Osteoblast (primary cell): ENCODE measurements around the gene COL1A1. TPM values are rescaled to one million over a fixed set of nuclear protein-coding genes. Genes with fewer than 3 reads are reported as not detected.

Source experiments
- DNase-seq: peaks from one replicate; pipeline ENCODE4 v3.0.0; 2011; ENCODE audit warnings: low spot score, mixed read lengths; ENCODE audit not compliant: insufficient read length; ENCODE audit errors: missing footprints
- H2AFZ ChIP-seq: 2 replicates; pipeline ENCODE4 v1.6.0; 2011; ENCODE audit warnings: mild to moderate bottlenecking, low read length
- H3K27ac ChIP-seq: 2 replicates; pipeline ENCODE4 v1.5.1; 2011; ENCODE audit warnings: mild to moderate bottlenecking, low read depth, low read length, moderate library complexity
- H3K27me3 ChIP-seq: 2 replicates; pipeline ENCODE4 v1.6.0; 2012; ENCODE audit warnings: mild to moderate bottlenecking, control low read depth, inconsistent platforms, low read length, moderate library complexity; ENCODE audit not compliant: insufficient read depth
- H3K36me3 ChIP-seq: 2 replicates; pipeline ENCODE4 v1.5.1; 2011; ENCODE audit warnings: mild to moderate bottlenecking, low read length, control low read depth, moderate library complexity; ENCODE audit not compliant: insufficient read depth
- H3K4me1 ChIP-seq: 2 replicates; pipeline ENCODE4 v1.5.1; 2011; ENCODE audit warnings: mild to moderate bottlenecking, low read length, control low read depth, moderate library complexity; ENCODE audit not compliant: insufficient read depth
- H3K4me2 ChIP-seq: 2 replicates; pipeline ENCODE4 v1.6.0; 2011; ENCODE audit warnings: mild to moderate bottlenecking, low read length; ENCODE audit not compliant: insufficient read depth
- H3K4me3 ChIP-seq: fragments of 200-600 bp; sonication (generic); 3 replicates; pipeline ENCODE4 v1.5.1; 2012; ENCODE audit warnings: mild to moderate bottlenecking, low read length, inconsistent platforms; ENCODE audit not compliant: insufficient read depth
- H3K79me2 ChIP-seq: 2 replicates; pipeline ENCODE4 v1.6.0; 2012; ENCODE audit warnings: mild to moderate bottlenecking, low read length, control low read depth, inconsistent platforms; ENCODE audit not compliant: insufficient read depth
- H3K9me3 ChIP-seq: 2 replicates; pipeline ENCODE4 v1.5.1; 2011; ENCODE audit warnings: low read depth, low read length, control low read depth
- H4K20me1 ChIP-seq: 2 replicates; pipeline ENCODE4 v1.6.0; 2012; ENCODE audit warnings: mild to moderate bottlenecking, low read length, control low read depth; ENCODE audit not compliant: insufficient read depth
- total RNA-seq: library from RNA; depleted of rRNA; stranded (reverse); fragments of >200 nt; gene quantifications from 2 replicates; pipeline ENCODE4 v1.2.3, GENCODE V29; 2012
- TF ChIP-seq, protein P1 (sequence below): IDR thresholded peaks from 2 replicates; pipeline ENCODE4 v1.5.1; 2011; ENCODE audit warnings: mild to moderate bottlenecking, low read depth, low read length, moderate library complexity; ENCODE audit errors: extremely low read depth

The COL1A1 gene
- total RNA-seq, 1 donor: 8,987 TPM

DNA sequence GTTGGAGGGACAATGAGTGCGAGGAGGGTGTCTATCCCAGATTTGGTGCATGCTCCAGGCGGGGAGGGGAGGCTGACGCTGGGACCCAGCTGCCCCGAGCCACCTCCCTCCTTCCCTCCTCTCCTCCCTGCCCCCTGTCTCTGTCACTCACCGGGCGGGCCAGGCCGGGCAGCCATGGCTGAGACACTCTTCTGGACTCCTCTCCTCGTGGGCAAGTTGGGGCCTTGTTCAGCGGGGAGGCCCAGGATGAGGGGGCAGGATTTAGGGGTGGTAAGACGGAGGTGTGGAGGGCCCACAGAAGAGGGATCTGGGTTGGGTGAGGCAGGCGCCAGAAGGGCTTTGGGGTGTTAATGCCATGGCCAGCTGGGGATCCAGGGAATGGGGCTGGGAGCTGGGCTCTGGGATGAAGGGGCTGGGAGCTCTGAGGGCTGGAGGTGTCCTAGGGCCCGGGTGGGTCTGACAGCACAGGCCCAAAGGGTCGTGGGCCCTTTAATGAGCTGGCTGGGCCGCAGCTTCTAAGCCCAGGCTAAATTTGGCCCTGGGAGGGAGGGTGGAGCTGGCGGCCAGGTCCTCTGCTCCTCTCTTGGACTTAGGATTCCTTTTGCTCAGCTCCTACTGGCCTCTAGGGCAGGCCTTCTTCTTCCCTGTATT lies 35.4 kb downstream of the COL1A1 start, which contains the start of gene SGCA:
Gene SGCA (plus strand): TSS at position 139 of the 651 bp plus-strand sequence. CDS start 36 bp downstream, at position 175.
- TF ChIP-seq, protein P1, sequence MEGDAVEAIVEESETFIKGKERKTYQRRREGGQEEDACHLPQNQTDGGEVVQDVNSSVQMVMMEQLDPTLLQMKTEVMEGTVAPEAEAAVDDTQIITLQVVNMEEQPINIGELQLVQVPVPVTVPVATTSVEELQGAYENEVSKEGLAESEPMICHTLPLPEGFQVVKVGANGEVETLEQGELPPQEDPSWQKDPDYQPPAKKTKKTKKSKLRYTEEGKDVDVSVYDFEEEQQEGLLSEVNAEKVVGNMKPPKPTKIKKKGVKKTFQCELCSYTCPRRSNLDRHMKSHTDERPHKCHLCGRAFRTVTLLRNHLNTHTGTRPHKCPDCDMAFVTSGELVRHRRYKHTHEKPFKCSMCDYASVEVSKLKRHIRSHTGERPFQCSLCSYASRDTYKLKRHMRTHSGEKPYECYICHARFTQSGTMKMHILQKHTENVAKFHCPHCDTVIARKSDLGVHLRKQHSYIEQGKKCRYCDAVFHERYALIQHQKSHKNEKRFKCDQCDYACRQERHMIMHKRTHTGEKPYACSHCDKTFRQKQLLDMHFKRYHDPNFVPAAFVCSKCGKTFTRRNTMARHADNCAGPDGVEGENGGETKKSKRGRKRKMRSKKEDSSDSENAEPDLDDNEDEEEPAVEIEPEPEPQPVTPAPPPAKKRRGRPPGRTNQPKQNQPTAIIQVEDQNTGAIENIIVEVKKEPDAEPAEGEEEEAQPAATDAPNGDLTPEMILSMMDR: no peak
- Histone ChIP-seq H3K79me2 (no peaks in the 10 kb centered on the region), H3K4me2 (no peak within 1 kb of the TSS), H3K27me3 (no peaks in the 10 kb centered on the region), H3K9me3 (no peaks in the 10 kb centered on the region), H3K4me1 (peaks cover 7% of the 10 kb centered on the region), H2AFZ (no peak within 1 kb of the TSS), H3K27ac (no peak within 1 kb of the TSS), H3K36me3 (no peaks in the 10 kb centered on the region), H3K4me3 (no peak within 1 kb of the TSS), H4K20me1 (no peaks in the 10 kb centered on the region)
- DNase-seq: peak; percentile 27

DNA sequence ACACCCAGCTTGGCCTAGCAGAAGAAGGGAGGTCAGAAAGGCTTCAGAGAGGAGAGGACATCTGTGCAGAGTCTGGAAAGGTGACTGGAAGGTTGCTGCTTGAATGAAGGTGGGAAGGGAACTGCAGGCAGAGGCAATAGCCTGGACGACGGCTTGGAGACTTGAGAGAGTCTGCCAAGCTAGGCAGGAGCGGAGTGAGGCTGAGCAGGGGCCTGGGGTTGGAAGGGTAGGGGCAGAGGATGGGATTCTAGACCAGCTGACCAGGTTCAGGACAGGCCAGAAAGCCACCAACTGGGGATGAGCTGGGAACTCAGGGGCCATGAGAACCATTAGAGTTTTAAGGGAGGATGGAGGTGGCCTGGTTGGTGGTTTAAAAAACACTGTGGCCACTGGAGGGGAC lies 36.0 kb downstream of the COL1A1 start:
- H3K4me1 ChIP-seq: peaks cover 11% of the 10 kb centered on the region

DNA sequence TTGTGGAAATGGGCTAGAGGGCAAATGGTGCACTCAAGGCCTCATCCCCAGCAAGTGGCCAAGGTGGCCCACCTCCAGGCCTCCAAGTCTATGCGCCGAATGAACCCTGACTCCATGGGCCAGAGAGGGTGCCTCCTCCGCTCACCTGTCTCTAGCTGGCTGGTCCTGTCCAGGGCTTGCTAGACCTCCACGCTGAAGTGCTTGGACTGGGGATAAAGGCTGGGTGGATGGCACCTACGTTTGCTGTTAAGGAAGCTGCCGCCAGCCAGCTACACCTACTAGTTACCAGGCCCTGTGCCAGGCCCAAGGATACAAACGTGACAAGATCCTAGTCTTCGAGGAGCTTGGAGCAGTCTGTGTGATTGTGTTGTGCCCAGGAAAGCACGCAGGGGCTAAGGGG lies 36.4 kb downstream of the COL1A1 start:
- H3K9me3 ChIP-seq: no peaks in the 10 kb centered on the region
- TF ChIP-seq, protein P1: no peak
- H3K4me3 ChIP-seq: no peak overlapping the region
- H3K4me2 ChIP-seq: no peak overlapping the region
- H3K27me3 ChIP-seq: no peaks in the 10 kb centered on the region
- no peaks in the 10 kb centered on the region for H3K36me3 ChIP-seq
- H3K27ac ChIP-seq: no peak overlapping the region
- no peaks in the 10 kb centered on the region for H3K79me2 ChIP-seq
- no peak overlapping the region for H2AFZ ChIP-seq
- DNase-seq: peak; percentile 48
- no peaks in the 10 kb centered on the region for H4K20me1 ChIP-seq
- peaks cover 11% of the 10 kb centered on the region for H3K4me1 ChIP-seq

More for the DNA sequence above, 36.0 kb downstream of the COL1A1 start:
- Histone ChIP-seq H3K4me3 (no peak overlapping the region), H3K27ac (no peak overlapping the region), H2AFZ (no peak overlapping the region), H3K27me3 (no peaks in the 10 kb centered on the region), H3K4me2 (no peak overlapping the region), H3K36me3 (no peaks in the 10 kb centered on the region), H3K79me2 (no peaks in the 10 kb centered on the region), H3K9me3 (no peaks in the 10 kb centered on the region), H4K20me1 (no peaks in the 10 kb centered on the region)
- TF ChIP-seq, protein P1: no peak
- peak; percentile 11 for DNase-seq

DNA sequence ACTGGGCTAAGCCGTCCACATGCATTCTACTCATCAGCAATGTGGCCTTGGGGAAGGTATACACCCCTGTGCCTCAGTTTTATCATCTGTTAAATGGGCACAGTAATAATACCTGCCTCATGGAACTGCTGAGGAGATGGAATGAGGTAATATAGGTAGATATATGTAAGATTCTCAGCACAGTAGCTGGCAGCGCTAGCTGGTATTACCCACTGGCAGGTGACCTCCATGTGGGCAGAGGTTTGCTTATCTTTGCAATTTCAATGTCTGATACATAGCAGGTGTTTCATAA lies 36.8 kb downstream of the COL1A1 start:
- peak; percentile 37 for DNase-seq
- TF ChIP-seq, protein P1: no peak
- no peaks in the 10 kb centered on the region for H3K79me2 ChIP-seq

More for the DNA sequence above, 36.8 kb downstream of the COL1A1 start:
- no peak overlapping the region for H2AFZ ChIP-seq
- H3K4me3 ChIP-seq: no peak overlapping the region
- H4K20me1 ChIP-seq: no peaks in the 10 kb centered on the region
- peaks cover 11% of the 10 kb centered on the region for H3K4me1 ChIP-seq
- H3K36me3 ChIP-seq: no peaks in the 10 kb centered on the region
- no peaks in the 10 kb centered on the region for H3K9me3 ChIP-seq
- H3K27me3 ChIP-seq: no peaks in the 10 kb centered on the region
- no peak overlapping the region for H3K27ac ChIP-seq
- no peak overlapping the region for H3K4me2 ChIP-seq
